NCI-H1930 (cell line): Measurements from ENCODE around the gene CPNE5.
A peak's percentile ranks its signal among the peaks of the same experiment; 100 is the strongest.

Source experiments
- DNase-seq, 2 experiments: peaks; one replicate each; lab custom pipeline; 2025; lab: John Stamatoyannopoulos, UW

CPNE5 gene

GRCh38 chr6:36743538-36744303 lies 95.5 kb downstream of the CPNE5 start:
- no peak for DNase-seq

GRCh38 chr6:36743032-36743431 lies 96.2 kb downstream of the CPNE5 start:
- no peak for DNase-seq

- no peak for DNase-seq
Observed at GRCh38 chr6:36742146-36742545, 97.1 kb downstream of the CPNE5 start.

- DNase-seq, result no peak
Observed at GRCh38 chr6:36740818-36741179, 98.4 kb downstream of the CPNE5 start.

- no peak for DNase-seq
Observed at GRCh38 chr6:36739947-36740817, 99.1 kb downstream of the CPNE5 start.

GRCh38 chr6:36738108-36738507 lies 101.1 kb downstream of the CPNE5 start:
- DNase-seq, result no peak

- DNase-seq, result no peak
Observed at GRCh38 chr6:36737043-36737785, 102.0 kb downstream of the CPNE5 start.

GRCh38 chr6:36735110-36736071 lies 103.9 kb downstream of the CPNE5 start:
- DNase-seq, result no peak

- no peak for DNase-seq
Observed at GRCh38 chr6:36734486-36735060, 104.7 kb downstream of the CPNE5 start.

GRCh38 chr6:36733300-36733699 lies 105.9 kb downstream of the CPNE5 start:
- DNase-seq, result no peak

- no peak for DNase-seq
Observed at GRCh38 chr6:36731622-36732310, 107.5 kb downstream of the CPNE5 start.

GRCh38 chr6:36730424-36731380 lies 108.5 kb downstream of the CPNE5 start:
- DNase-seq, result no peak

GRCh38 chr6:36729161-36729524 lies 110.1 kb downstream of the CPNE5 start:
- no peak for DNase-seq

GRCh38 chr6:36728289-36729160 lies 110.7 kb downstream of the CPNE5 start:
- DNase-seq, result no peak

- no peak for DNase-seq
Observed at GRCh38 chr6:36727505-36728021, 111.7 kb downstream of the CPNE5 start.

- DNase-seq, result no peak
Observed at GRCh38 chr6:36725581-36725980, 113.7 kb downstream of the CPNE5 start.

- peak; percentile 8 to 42 for DNase-seq
Observed at GRCh38 chr6:36724514-36725390, 114.5 kb downstream of the CPNE5 start.
